Right renal cortex interstitium (tissue), 3 donors: Measurements from ENCODE around the gene LASP1. TPM values are rescaled to one million over a fixed set of nuclear protein-coding genes. Genes with fewer than 3 reads are reported as not detected.
"Not testable (repeated sequence)": the region's sequence is repeated elsewhere in the genome, so short reads cannot be mapped to it uniquely, and the experiment has no call there.

Source experiments
- DNase-seq, 3 donors: peaks; one replicate each; pipeline ENCODE4 v3.0.0-alpha.2; 2013; ENCODE audit warnings: low read depth in 3 of 3, low spot score in 2 of 3
- polyA plus RNA-seq, 3 donors: library from polyadenylated mRNA; unstranded; fragments of 120-200 nt; gene quantifications; one replicate each; pipeline ENCODE4 v1.2.1, GENCODE V29; 2013; ENCODE audit not compliant: insufficient read length in 3 of 3

Gene LASP1
- polyA plus RNA-seq, 3 donors: 131 to 148 (median 140) TPM

DNA sequence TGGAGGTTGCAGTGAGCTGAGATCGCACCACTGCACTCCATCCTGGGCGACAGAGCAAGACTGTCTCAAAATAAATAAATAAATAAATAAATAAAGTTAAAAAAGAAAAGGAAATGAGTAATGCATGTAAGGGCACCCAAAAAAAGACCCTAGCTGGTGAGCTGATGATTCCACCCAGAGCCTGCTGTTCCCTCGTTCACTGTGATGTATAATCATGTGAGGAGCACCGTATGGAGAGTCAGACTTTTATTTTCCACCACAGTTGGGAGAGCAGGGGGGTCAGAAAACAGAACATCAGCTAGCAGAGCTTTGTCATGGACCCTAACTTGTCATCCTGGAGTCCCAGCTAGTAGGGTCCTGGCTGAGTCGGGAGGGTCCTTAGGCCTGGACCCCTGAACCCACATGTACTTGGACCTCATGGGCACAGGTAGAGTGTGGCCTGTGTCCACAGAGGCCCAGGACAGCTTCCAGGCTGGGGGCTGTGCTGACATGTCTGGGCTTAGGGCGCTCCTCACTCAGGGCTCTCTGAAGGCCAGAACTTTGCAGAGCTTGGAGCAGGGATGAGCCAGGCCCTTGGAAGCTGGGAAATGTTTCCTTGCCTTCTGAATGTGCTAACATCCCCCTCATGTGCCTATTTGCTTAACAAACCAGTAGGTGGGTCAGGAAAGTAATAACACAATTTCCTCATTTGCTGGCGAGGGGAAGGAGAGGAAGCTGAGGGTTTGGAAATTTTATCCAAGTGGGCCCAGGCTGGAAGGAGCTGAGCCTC is 36.8 kb downstream of the LASP1 start:
- no peak for DNase-seq

DNA sequence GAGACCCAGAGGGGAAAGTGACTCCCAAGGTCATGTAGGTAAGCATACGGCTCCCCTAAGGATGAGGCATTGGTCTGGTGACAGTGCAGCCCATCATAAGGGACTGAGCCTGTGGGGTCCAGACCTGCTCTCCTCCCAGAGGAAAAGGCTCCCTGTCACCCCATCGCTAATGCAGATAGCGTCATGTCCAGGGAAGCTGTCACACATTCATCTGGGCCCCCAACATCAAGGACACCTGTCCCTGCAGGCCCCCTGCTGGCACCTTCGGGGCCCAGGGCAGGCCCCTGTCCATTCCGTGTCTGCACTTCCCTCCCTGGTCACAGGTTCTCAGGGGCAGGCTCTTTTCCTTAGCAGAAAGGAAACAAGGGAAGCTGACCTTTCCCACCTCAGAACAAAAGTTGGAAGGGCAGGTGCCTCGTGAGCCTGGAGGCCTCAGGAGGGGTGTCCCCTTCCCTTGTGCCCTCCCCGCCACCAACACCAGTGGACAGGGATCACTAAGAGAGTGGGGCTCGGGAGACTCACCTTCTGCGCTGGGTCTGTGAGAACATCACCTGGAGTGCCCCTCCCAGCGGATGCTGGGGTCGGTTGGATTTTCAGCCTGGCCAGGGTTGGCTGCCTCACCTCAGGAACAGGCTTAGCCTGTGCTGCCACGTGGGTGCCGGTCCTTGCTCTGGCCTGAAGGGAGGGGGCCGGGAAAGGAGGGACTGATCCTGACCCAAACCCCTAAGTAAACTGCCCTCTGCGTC is 38.2 kb downstream of the LASP1 start:
- no peak for DNase-seq

DNA sequence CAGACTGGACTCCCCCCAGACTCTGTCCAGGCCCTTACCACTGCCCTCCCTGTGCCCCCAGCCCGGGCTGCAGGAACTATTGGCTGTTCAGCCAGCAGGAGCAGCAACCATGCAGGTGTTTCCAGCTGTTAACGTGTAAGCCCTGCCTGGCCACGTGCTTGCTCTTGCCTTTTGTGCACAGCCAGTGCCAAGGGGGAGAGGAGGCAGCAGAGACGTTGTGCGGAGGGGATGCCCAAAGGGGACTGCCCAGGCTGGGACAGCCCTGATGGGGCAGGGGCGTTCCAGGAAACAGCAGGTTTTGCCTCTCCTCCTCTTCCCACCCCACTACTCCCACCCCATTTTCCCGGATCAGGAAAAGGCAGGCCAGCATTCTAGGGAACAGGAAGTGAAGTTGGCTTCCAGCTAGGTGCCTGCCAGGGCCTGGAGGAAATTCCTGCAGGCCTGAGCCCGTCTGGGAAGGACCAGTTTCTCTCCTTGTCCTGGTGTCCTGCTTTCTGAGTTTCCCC is 38.9 kb downstream of the LASP1 start:
- DNase-seq: no peak

DNA sequence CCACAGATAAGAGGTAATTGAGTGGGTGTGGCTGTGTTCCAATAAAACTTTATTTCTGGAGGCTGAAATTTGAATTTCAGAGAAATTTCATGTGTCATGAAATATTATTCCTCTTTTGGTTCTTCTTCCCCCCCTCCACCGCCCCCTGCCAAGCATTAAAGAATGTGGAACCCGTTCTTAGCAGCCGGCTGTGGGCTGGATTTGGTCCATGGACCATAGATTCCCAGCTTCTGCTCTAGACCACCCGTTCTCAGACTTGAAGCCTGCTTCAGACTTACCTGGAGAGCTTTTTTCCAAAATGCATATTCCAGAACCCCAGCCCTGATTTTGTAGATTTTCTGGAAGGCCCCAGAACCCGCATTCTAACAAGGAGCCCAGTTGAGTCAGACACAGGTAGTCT is 40.5 kb downstream of the LASP1 start:
- DNase-seq: no peak

DNA sequence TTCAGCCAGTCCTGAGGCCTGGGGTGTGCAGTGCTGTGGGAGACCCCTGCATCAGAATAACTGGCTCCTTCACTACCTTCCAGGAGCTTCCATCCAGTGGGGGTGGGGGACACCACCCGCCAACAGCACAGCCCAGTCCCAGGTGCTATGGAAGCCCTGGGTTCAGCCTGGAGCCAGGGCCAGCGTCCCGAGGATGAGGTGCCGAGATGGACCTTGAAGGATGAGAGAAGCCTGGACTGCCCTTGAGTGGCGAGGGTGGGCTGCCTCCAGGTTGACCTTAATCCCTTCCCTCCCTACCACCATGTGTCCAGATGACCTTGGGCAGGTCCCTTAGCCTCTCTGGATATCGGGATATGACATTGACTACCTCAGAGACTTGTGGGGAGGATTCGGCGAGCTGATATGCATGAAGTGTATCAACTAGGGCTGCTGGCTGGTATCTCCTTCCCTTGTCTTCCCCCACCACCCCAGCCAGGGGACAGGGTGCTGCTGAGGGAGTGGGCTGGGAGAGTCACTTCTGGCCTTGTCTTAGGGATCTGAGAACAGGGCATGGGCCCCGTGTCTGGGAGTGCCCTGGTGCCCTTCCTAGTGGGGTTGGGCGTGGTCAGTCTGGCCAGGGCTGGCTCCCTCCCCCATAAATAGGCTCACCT is 41.3 kb downstream of the LASP1 start:
- no peak for DNase-seq

DNA sequence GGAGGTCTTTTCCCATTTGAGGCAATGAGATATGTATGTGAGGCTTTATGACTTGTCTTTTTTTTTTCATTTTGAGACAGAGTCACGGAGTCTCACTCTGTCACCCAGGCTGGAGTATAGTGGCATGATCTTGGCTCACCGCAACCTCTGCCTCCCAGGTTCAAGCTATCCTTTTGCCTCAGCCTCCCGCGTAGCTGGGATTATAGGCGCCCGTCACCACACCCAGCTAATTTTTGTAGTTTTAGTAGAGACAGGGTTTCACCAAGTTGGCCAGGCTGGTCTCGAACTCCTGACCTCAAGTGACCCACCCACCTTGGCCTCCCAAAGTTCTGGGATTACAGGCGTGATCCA is 41.8 kb downstream of the LASP1 start:
- not testable (repeated sequence) for DNase-seq

DNA sequence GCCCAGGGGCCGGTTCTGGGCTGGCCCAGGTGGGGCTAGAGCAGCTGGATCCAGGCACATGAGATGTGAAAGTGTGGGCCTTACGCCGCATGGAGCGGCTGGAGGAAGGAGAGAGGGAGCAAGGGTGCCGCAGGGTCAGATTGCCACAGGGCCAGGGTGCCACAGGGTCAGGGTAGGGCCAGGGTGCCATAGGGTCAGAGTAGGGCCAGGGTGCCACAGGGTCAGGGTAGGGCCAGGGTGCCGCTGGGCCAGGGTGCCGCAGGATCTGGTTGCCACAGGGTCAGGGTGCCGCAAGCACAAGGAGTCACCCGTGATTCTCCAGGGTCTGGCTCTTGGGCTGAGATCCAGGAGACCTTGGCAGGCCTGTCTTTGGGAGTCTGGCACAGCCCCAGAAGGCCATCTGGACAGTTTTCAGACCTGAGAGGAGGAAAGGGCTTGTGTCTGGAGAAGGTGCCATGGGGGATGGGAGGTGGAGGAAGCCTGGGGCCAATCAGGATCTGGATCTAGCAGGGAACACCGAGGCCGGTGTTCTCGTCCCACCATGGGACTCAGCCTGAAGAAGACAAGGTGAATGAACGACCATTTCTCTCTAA is 42.5 kb downstream of the LASP1 start:
- DNase-seq: no peak

DNA sequence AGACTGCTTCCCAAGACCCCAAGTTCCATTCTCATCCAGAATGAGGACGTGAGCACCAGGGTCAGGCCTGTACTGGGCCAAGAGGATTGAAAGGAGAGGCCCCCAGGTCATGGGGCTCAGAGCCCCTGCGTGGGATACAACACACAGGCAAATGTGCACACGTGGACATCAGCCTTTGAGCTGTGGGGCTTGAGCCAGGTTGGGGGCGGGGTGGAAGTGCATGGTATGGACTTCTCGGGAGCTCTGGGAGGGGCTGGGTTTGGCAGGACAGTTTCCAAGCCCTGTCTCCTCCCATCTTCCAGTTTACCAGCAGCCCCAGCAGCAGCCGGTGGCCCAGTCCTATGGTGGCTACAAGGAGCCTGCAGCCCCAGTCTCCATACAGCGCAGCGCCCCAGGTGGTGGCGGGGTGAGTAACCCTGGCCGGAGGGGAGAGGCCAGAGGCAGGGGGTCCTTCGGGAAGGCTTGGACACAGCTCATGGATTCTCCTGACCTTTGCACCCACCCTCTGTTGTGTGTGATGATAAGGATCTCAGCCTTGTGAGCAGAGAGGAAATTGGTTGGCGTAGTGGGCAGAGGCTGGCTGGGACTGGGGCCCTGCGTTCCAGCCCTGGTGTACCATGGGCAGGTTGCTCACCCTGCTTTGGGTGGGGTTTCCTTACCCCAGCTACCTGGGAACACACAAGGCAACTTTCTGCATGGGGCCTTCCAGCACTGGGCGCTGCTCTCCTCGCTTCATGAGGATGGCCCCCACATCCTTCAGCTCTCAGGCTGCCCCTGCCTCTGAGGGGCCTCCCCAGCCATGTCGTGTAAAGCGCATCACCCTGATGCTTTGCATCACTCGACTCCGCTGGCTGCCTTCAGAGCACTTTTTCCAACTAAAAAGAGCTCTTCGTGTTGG is 45.1 kb downstream of the LASP1 start:
- DNase-seq: no peak

DNA sequence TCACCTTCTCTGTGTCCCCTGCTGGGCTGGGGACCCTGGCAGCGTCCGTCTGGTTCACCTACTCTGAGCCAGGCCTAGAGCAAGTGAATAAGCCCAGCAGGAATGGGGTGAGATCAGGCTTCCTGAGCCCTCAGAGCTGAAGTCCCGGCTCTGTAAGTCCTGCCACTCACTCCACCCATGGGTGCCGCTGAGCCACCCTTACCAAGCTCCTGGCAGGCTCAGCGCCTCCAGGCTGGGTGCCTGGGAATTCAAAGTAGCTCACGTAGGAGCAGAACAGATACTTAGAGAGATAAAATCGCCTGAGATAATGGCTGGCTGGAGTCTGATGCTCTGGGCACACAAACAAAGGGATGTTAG is 45.8 kb downstream of the LASP1 start:
- DNase-seq: no peak

DNA sequence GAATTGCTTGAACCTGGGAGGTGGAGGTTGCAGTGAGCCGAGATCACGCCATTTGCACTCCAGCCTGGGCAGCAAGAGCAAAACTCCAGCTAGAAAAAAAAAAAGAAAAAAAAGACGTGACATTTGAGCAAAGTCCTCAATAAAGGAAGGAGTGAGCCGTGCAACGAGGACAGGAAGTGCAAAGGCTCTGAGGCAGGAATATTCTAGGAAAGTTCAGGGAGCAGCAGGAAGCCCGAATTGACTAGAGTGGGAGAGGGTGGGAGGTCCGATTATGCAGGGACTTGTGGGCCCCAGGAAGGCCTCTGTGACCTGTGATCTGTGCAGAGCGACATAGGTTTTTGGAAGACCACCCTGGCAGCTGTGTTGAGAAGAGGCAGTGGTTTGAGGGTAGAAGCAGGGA is 46.9 kb downstream of the LASP1 start:
- DNase-seq: no peak

DNA sequence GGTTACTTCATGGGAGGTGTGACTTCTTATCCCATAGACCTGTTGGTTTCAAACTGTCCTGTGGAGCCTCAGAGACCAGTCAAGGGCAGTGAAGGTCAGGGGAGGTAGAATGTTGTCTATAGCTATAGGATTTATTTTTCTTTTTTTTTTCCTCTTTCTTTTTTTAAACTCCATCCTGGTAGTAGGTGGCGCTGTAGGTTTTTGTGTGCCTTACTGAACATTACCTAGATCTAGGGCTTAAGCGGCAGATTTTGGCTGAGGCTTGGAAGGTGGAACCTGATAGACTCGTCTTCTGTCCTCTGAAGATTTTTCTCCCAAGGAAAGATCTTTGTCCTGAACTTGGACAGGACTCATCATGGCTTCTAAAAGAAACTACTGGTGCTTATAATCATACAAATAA is 47.4 kb downstream of the LASP1 start:
- no peak for DNase-seq

DNA sequence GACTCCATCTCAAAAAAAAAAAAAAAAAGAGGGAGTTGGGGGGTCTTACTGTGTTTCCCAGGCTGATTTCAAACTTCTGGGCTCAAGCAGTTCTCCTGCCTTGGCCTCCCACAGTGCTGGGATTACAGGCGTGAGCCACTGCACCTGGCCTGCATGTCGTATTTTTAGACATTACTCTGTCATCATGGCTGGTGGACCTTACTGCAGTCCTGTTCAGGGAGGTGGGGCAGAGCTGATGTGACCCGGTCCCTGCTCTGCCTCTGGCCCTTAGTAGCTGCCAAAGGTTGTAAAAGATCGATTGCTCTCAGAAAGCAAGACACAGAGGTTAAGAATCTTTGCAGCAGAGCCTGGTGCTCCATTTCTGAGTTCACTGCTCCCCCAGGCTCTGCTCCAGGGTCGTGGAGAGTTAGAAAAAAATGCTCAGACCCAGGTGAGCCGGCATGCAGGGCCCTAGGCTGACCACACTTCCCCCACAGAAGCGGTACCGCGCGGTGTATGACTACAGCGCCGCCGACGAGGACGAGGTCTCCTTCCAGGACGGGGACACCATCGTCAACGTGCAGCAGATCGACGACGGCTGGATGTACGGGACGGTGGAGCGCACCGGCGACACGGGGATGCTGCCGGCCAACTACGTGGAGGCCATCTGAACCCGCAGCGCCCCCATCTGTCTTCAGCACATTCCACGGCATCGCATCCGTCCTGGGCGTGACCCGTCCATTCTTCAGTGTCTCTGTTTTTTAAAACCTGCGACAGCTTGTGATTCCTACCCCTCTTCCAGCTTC is 48.5 kb downstream of the LASP1 start:
- DNase-seq: no peak

DNA sequence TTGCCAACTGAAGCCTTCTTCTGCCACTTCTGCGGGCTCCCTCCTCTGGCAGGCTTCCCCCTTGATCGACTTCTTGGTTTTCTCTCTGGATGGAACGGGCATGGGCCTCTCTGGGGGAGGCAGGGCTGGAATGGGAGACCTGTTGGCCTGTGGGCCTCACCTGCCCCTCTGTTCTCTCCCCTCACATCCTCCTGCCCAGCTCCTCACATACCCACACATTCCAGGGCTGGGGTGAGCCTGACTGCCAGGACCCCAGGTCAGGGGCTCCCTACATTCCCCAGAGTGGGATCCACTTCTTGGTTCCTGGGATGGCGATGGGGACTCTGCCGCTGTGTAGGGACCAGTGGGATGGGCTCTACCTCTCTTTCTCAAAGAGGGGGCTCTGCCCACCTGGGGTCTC is 49.1 kb downstream of the LASP1 start:
- no peak for DNase-seq

DNA sequence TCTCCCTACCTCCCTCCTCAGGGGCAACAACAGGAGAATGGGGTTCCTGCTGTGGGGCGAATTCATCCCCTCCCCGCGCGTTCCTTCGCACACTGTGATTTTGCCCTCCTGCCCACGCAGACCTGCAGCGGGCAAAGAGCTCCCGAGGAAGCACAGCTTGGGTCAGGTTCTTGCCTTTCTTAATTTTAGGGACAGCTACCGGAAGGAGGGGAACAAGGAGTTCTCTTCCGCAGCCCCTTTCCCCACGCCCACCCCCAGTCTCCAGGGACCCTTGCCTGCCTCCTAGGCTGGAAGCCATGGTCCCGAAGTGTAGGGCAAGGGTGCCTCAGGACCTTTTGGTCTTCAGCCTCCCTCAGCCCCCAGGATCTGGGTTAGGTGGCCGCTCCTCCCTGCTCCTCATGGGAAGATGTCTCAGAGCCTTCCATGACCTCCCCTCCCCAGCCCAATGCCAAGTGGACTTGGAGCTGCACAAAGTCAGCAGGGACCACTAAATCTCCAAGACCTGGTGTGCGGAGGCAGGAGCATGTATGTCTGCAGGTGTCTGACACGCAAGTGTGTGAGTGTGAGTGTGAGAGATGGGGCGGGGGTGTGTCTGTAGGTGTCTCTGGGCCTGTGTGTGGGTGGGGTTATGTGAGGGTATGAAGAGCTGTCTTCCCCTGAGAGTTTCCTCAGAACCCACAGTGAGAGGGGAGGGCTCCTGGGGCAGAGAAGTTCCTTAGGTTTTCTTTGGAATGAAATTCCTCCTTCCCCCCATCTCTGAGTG is 49.6 kb downstream of the LASP1 start:
- DNase-seq: no peak

DNA sequence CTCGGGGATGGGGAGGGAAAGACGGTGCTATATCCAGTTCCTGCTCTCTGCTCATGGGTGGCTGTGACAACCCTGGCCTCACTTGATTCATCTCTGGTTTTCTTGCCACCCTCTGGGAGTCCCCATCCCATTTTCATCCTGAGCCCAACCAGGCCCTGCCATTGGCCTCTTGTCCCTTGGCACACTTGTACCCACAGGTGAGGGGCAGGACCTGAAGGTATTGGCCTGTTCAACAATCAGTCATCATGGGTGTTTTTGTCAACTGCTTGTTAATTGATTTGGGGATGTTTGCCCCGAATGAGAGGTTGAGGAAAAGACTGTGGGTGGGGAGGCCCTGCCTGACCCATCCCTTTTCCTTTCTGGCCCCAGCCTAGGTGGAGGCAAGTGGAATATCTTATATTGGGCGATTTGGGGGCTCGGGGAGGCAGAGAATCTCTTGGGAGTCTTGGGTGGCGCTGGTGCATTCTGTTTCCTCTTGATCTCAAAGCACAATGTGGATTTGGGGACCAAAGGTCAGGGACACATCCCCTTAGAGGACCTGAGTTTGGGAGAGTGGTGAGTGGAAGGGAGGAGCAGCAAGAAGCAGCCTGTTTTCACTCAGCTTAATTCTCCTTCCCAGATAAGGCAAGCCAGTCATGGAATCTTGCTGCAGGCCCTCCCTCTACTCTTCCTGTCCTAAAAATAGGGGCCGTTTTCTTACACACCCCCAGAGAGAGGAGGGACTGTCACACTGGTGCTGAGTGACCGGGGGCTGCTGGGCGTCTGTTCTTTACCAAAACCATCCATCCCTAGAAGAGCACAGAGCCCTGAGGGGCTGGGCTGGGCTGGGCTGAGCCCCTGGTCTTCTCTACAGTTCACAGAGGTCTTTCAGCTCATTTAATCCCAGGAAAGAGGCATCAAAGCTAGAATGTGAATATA is 50.8 kb downstream of the LASP1 start:
- DNase-seq: no peak

DNA sequence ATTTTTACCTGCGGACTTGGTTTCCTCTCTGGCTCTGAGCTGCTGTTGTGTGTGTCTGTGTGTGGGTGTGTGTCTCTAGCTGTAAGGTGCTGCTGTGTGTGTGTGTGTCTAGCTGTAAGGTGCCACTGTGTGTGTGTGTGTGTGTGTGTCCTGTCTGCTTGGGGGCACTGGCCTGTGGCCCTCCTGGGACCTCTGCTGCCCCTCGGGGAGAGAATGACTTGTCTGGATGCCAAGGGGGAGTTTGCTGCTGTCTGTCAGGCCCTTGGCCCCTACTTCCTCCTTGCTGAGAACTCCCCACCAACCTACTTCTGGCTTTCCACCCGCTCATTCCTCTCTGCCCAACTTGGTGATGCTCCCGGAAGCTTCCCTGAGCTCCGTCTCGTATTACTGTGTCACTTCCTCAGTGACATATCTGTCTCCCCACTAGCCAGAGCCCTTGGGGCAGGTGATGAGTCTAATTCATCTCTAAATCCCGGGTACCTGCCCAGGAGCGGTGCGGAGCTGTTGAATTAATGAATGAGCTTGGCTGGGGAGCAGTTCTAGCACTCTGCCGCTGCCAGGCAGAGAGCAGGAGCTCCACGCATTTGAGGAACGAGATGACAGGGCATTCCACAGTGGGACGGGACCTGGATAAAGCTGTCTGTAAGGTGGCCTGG is 52.0 kb downstream of the LASP1 start:
- DNase-seq: no peak
